Panc1 (cell line): ENCODE results near the gene NTM. TPM values are rescaled to one million over a fixed set of nuclear protein-coding genes. Genes with fewer than 3 reads are reported as not detected.

Experiments
- ATAC-seq: fragments of 200-7000 bp; cut with Tn5 transposase; 2 replicates; pipeline ENCODE4 v1.9.1; 2020; ENCODE audit warnings: mild to moderate bottlenecking, moderate library complexity
- BruUV-seq: library from RNA; stranded (reverse); fragments of 400-500 nt; replicated peaks from 2 replicates; lab custom pipeline; 2021; lab: Mats Ljungman, UMichigan
- CTCF ChIA-PET: fragments of 300-600 bp; sonication (Branson Sonifier 250); formaldehyde crosslinking; loops from one replicate; lab custom pipeline; 2022; ENCODE audit warnings: antibody characterized with exemption; lab: Charles Lee
- POLR2A ChIA-PET: fragments of 300-600 bp; sonication (Branson Sonifier 250); formaldehyde crosslinking; loops from one replicate; lab custom pipeline; 2022; ENCODE audit warnings: antibody characterized with exemption; lab: Charles Lee
- DNase-seq: peaks from one replicate; pipeline ENCODE4 v3.0.0-alpha.2; 2010; ENCODE audit warnings: low read depth, low spot score
- H3K27ac ChIP-seq: 2 replicates; pipeline ENCODE4 v1.5.1; 2011; ENCODE audit warnings: mild to moderate bottlenecking, low read length, inconsistent platforms
- H3K27me3 ChIP-seq: fragments of 200-500 bp; sonication (Bioruptor generic); 2 replicates; pipeline ENCODE4 v1.6.0; 2014; ENCODE audit warnings: low read length, inconsistent platforms; ENCODE audit not compliant: control insufficient read depth, insufficient read depth
- H3K36me3 ChIP-seq: fragments of 200-500 bp; sonication (Bioruptor generic); 2 replicates; pipeline ENCODE4 v1.5.1; 2014; ENCODE audit warnings: inconsistent platforms, mild to moderate bottlenecking, low read length, moderate library complexity; ENCODE audit not compliant: control insufficient read depth, insufficient read depth
- H3K4me1 ChIP-seq: 2 replicates; pipeline ENCODE4 v1.5.1; 2011; ENCODE audit warnings: inconsistent platforms, mild to moderate bottlenecking, low read length, moderate library complexity; ENCODE audit not compliant: control insufficient read depth, insufficient read depth
- H3K4me3 ChIP-seq, 2 experiments: 2 replicates each; pipeline ENCODE4 v1.5.1; 2011 to 2012; ENCODE audit warnings: low read depth in 2 of 2, low read length in 2 of 2, mild to moderate bottlenecking in 2 of 2, inconsistent platforms in 1 of 2, moderate library complexity in 1 of 2
- H3K9me3 ChIP-seq: fragments of 200-500 bp; sonication (Bioruptor generic); 2 replicates; pipeline ENCODE4 v1.5.1; 2014; ENCODE audit warnings: low read depth, mild to moderate bottlenecking, inconsistent platforms, low read length, moderate library complexity; ENCODE audit not compliant: control insufficient read depth, insufficient read depth
- CTCF ChIP-seq: fragments of 450-650 bp; IDR thresholded peaks from 2 replicates; pipeline ENCODE4 v1.5.1; 2017; ENCODE audit warnings: mild to moderate bottlenecking
- POLR2AphosphoS5 ChIP-seq: IDR thresholded peaks from 2 replicates; pipeline ENCODE4 v1.6.1; 2012; ENCODE audit warnings: mild to moderate bottlenecking, low read depth, low read length, moderate library complexity
- REST ChIP-seq, 2 experiments: IDR thresholded peaks; 2 replicates each; pipeline ENCODE4 v1.6.1; 2011 to 2012; ENCODE audit warnings: low read depth in 2 of 2, control low read depth in 1 of 2, low read length in 1 of 2, mild to moderate bottlenecking in 1 of 2, moderate library complexity in 1 of 2; ENCODE audit not compliant: insufficient read depth in 1 of 2
- SIN3A ChIP-seq: IDR thresholded peaks from 2 replicates; pipeline ENCODE4 v1.6.1; 2012; ENCODE audit warnings: low read depth, mild to moderate bottlenecking, low read length, moderate library complexity, borderline replicate concordance; ENCODE audit not compliant: insufficient read depth
- TCF7L2 ChIP-seq: IDR thresholded peaks from 2 replicates; pipeline ENCODE4 v1.6.1; 2011; ENCODE audit warnings: mild to moderate bottlenecking, low read depth, low read length, inconsistent platforms
- in situ Hi-C: cut with HindIII; loops from 2 replicates; pipeline ENCODE4 v1.10.0; 2016; ENCODE audit warnings: low sequenced_read_pairs, low pct_unique_long_range_greater_than_20kb
- intact Hi-C: fragments of 100-400 bp; cut with micrococcal nuclease; formaldehyde crosslinking; loops from one replicate; pipeline ENCODE4 v1.10.0; 2022; ENCODE audit not compliant: unreplicated experiment
- total RNA-seq: library from RNA; stranded (reverse); gene quantifications from one replicate; pipeline ENCODE4 v1.2.1, GENCODE V29; 2021; ENCODE audit not compliant: unreplicated experiment

NTM gene
- total RNA-seq, 1 experiment from 2014 or later, result 0.10 TPM

GRCh38 chr11:131512228-131512627, 141.8 kb downstream of the NTM start:
- DNase-seq, result no peak
- intact Hi-C loops, result no loop called here
- Histone ChIP-seq H3K4me1 (no peaks in the 10 kb centered on the region), H3K27me3 (no peaks in the 10 kb centered on the region), H3K9me3 (no peaks in the 10 kb centered on the region), H3K4me3 (no peak overlapping the region), H3K36me3 (no peaks in the 10 kb centered on the region), H3K27ac (no peak overlapping the region)
- no TSS peak for BruUV-seq
- POLR2A ChIA-PET, result no interaction called here
- CTCF ChIA-PET, result no interaction called here
- in situ Hi-C loops, result no loop called here
- no peak for TF ChIP-seq POLR2AphosphoS5
- TF ChIP-seq CTCF, result no peak
- no peak for TF ChIP-seq SIN3A
- no peak for TF ChIP-seq REST (IDR thresholded peaks at IDR 0.05; ENCODE audit: insufficient read depth in 1 of 2, low read depth in 2 of 2, low read length in 1 of 2)
- TF ChIP-seq TCF7L2, result no peak
- no peak for ATAC-seq

GRCh38 chr11:131514062-131514461, 143.6 kb downstream of the NTM start:
- no peak for ATAC-seq
- intact Hi-C loops (no loop called here), in situ Hi-C loops (no loop called here)
- Histone ChIP-seq H3K27ac (no peak overlapping the region), H3K4me1 (no peaks in the 10 kb centered on the region), H3K27me3 (0 out of 2 replicates have a peak, but pooled peaks cover 3% of the 10 kb centered on the region), H3K4me3 (no peak overlapping the region), H3K9me3 (no peaks in the 10 kb centered on the region), H3K36me3 (no peaks in the 10 kb centered on the region)
- no peak for DNase-seq
- CTCF ChIA-PET, result no interaction called here
- BruUV-seq, result no TSS peak
- TF ChIP-seq POLR2AphosphoS5, result no peak
- TF ChIP-seq SIN3A, result no peak
- no peak for TF ChIP-seq CTCF
- TF ChIP-seq REST (IDR thresholded peaks at IDR 0.05; ENCODE audit: insufficient read depth in 1 of 2, low read depth in 2 of 2, low read length in 1 of 2), result no peak
- TF ChIP-seq TCF7L2, result no peak
- POLR2A ChIA-PET, result no interaction called here
